ENCODE results near the gene UPP1.
"Not testable (repeated sequence)": the region's sequence is repeated elsewhere in the genome, so short reads cannot be mapped to it uniquely, and the experiment has no call there.

The UPP1 gene

DNA sequence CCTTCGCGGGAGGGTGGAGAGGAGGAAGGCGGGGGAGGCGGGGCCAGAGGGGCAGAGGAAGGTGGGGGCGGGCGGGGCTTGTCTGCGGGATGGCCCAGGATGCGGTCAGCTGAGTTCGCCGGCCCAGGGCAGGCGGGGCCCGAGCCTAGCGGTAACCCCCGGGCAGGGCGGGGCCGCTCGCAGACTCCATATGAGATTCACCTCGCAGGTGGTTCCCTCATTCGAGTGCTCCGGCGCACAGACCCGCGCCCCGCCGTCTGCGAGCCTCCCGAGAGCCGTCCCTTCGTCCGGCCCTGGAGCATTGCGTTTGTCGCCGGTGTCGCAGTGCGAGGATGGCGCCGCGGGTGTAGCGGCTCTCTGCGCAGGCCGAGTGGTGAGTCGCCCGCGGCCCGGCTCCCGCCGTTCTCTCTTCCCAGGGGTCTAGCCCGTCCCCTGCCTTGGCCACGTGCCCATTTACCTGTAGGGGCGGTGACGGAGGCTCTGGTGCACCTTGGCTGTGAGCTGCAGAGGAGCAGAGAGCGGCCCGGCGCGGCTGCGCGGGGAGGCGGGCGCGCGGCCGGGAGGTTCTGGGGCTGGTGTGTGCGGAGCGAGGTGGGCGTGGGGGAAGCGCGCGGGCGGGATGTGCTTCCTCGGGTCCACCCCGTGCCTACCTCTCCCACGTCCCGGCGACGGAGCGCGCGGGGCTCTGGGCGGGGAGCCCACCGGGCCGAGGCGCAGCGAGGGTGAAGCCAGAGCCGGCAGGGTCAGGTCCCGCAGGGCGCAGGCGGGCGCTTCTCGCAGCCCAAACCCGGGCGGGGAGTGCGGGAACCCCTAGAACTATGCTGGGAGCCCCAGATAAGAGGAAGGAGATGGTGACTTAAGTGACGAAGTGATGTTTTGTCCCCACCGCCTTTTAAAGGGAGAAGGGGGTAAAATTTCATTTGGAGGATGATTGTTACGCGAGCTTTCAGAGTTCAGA is at the start of gene UPP1:
TSS of gene UPP1 (plus strand) at position 220 of the 958 bp plus-strand sequence. CDS start 5,519 bp downstream, outside the sequence.
- DNase-seq, result peak; percentile 49

DNA sequence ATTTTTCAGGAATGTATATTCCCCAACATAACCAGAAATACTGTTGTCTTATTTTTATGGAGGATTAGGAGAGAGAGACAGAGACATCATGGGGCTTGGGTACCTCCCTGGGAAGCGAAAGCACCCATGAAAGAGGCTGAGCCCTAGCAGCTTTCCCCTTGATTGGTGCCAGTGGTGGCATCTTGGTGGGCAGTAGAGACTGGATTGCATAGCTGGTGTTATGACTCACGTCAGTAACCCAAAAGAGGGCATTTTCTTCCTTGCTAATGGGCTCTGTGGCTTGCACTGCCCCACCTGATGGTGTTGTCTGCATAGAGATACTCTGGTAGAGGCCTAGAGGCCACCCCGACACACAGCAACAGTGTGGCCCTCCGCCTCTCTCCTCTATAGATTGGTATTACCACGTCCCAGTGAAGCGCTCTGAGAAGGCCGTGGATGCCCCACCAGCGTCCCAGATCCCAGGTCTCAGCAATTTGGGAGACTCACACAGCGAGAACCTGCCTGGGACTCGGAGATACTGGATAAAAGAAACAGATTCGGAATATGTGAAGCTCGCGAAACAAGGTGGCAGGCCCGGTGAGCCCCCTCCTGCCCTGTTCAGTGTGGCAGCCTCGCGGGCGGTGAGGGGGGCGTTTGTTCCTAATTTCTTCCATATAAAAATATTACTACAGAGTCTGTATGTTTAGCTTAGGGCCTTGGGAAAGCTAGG is 48.0 kb upstream of the UPP1 start:
- no peak for DNase-seq

GRCh38 chr7:48041653-48041970 is 47.5 kb upstream of the UPP1 start:
- DNase-seq, result no peak

GRCh38 chr7:48042216-48042615 is 46.8 kb upstream of the UPP1 start:
- DNase-seq, result no peak

DNA sequence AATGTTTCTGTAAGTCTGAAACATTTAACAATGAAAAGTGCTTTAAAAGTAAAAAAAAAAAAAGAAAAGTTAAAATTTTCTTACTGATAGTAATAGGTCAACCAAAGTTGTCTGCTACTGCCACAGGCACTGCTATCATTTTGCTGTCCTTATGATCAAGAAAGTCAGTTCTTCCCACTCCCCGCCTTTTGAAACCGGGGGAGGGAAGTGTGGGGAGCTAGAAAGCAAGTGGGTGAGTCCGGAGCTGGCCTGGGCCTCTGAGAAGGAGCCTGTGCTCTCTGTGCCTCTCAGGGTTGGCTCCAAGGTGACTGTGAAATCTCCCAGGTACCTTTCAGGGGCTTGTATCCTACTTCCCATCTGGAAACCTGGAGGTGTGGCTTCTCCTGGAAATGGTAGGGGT is 46.4 kb upstream of the UPP1 start:
- no peak for DNase-seq

- no peak for DNase-seq
Observed at GRCh38 chr7:48045195-48045765, 43.8 kb upstream of the UPP1 start.

DNA sequence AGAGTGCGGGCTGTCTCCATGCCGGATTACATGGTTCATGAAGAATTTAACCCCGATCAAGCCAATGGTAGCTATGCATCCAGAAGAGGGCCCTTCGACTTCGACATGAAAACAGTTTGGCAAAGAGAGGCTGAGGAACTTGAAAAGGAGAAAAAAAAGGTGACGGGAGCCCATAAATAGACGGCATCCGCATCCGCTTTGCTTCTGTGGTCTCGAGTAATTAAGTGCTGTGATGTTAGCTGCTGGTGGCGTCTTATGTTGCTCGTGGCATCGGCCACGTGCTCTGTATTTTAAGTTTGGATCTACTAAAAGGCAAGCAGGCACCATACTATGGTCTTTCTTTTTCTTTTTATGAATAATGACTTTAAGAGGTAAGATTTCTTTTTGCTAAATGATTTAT is 42.6 kb upstream of the UPP1 start:
- DNase-seq, result no peak

- DNase-seq, result no peak
Observed at GRCh38 chr7:48048113-48048512, 41.0 kb upstream of the UPP1 start.

DNA sequence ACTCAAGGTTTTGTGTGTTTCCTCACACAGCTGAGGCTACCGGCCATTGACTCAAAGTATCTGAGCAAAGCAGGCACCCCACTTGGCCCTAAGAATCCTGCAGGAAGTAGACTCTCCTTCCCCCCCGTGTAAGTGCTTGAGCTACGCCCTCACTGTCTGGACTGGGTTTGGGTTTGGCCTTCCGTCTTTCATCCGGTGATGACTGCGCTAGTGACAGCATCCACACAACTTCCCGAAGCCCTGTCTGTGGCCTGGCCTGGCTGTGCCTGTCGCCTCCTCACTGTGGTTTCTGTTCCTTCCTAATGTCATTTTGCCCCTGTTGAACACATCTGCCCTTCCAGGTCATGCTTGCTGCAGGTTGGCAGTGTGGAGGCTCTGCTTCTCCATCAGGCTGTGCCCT is 39.2 kb upstream of the UPP1 start:
- DNase-seq, result no peak

DNA sequence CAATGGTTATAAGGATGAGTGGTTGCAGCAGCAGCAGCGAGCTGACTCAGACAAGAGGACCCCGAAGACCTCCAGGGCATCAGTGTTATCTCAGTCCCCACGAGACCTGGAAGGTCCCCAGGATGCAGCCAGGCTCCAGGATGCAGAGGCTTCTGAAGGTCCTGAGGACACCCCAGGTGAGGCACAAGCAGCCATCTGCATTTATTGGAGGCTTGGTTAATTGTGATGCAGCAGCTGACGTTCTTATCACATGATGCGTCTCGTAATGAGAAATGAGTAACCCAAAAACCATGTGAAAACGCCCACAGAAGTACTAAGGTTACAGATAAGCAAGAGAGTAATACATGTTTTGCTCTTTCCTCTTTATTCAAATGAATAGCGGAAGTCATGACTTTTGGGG is 36.3 kb upstream of the UPP1 start:
- DNase-seq, result no peak

GRCh38 chr7:48053736-48054135 is 35.3 kb upstream of the UPP1 start:
- no peak for DNase-seq

DNA sequence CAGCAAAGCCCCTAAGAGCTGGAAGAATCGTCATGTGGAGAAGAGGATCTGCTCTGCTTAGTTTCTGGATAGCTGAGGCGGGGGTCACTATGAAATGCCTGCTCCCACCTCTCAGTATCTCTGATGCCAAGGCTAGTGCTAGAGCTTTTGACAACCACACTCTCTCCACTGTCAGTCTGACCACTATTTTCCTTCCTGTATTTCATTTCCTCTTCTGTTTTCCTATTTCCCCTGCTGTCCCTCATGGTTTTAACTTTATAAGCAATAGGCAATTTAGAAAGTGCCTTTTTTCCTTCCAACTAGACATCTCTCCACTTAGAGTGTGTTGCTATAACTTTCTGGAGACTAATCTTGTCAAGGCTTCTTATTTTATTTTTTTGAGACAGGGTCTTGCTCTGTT is 30.1 kb upstream of the UPP1 start:
- DNase-seq, result no peak

DNA sequence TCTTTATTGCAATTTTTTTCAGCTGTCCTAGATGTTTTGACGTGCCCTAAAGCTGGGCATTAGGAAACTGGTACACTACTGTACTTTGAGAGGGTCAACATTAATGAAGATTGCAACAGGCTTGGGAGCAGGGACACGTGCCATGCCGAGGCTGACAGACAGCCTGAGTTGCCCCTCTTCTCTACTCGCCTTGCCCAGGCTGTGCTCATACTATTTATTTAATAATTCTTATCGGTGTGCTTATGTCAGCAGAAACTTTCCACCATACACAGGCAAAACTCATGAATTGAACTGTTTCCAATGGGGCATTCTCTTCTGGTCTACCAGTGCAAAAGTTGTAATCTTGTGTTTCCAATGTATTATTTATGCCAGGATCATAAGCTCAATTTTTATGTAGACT is 29.4 kb upstream of the UPP1 start:
- no peak for DNase-seq

- DNase-seq, result no peak
Observed at GRCh38 chr7:48063985-48064384, 25.1 kb upstream of the UPP1 start.

GRCh38 chr7:48067475-48067874 is 21.6 kb upstream of the UPP1 start:
- DNase-seq, result no peak

DNA sequence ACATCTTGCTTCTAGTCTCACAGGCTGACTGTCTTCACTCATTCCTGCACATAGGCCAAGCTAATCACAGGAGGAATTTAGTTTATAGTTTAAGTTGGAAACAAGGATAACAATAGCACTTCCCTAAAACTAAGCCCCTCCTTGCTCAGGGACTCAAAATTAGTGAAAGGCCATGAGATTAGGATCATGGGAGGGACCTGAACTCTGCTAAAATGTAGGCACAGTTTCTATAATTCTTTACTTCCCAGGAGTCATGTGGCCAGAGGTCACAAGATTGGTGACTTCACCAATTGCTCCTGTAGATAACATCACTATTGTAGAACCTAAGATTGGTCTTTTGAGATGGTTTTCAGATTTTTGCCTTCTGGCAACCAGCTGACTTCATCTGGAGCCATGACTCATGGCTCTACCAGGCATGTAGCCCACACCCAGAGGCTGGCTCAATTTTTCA is 14.8 kb upstream of the UPP1 start:
- DNase-seq, result no peak

GRCh38 chr7:48077423-48077822 is 11.6 kb upstream of the UPP1 start:
- no peak for DNase-seq

GRCh38 chr7:48078470-48078869 is 10.6 kb upstream of the UPP1 start:
- no peak for DNase-seq

DNA sequence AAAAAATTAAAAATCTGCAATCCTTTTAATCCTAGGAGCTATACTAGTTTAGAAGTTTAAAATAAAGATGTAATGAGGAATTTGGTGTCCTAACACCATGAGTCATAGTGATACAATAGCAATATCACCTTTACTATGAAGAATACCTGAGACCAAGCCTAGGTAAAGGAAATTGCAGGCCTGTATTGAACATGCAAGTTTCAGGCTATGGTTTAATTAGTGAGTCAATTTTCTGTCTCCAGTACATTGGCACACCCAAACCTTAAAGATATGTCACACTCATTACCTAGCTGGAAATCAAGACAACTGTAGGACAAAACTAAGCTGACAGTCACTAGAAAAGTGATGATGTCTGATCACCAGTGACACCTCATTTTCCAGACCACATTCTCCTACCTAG is 6.7 kb upstream of the UPP1 start:
- DNase-seq, result not testable (repeated sequence)

DNA sequence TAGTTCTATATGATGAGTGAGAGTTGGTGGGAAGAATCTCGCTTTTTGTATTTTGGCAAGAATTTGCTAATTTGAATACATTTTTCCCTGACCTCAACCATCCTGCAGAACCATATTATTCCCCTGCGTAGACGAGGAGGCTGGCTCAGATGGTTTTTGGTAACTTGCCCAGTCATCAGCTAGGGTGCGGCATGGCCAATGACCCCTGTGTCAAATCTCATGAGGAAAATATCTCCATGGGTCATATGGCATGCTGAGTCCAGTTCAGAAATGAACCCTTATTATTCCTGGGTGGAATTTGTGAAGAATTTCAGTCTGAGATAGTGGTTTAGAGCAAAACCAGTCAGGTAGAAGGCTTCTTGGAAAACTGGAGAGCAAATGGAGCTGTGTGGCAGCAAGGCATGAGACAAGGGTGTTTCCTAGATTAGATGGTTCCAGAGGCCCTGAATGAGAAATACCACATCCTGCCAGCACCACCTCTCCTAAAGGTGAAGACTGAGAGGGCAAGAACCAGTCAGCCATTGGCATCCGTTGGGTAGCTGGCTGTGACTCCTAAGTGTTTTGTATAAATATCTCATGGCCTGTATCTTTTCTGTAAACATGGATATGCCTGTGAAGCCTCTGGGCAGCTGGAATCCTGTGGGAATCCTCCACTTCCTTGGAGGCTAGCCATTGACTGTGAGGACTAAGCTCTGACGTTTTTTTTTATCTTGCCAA is 5.8 kb upstream of the UPP1 start:
- no peak for DNase-seq

GRCh38 chr7:48084727-48085432 is 4.2 kb upstream of the UPP1 start:
- peak; percentile 47 for DNase-seq

DNA sequence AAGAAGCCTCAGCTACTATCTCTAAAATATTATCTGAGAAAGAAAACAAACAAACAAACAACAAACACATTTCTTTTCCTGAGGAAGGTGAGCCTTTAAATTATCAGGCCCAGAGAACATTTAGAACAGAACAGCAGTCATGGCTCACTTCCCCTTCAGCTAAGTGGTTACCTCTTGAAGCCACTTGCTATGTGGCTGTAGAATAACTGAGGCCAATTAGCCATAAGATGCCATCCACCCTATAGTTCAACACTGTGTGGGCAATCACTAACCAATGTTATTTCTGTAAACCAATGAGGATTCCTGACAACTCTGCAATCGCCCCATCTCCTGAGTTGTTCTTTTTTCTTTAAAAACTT is 3.7 kb upstream of the UPP1 start:
- no peak for DNase-seq

- DNase-seq, result no peak
Observed at GRCh38 chr7:48085942-48086341, 3.1 kb upstream of the UPP1 start.
